Endothelial cell of umbilical vein (primary cell): Measurements from ENCODE around the gene NT5DC1. TPM values are rescaled to one million over a fixed set of nuclear protein-coding genes. Genes with fewer than 3 reads are reported as not detected.

Experiments
- BruUV-seq: library from RNA; stranded (reverse); fragments of 400-500 nt; replicated peaks from 2 replicates; lab custom pipeline; 2021; lab: Mats Ljungman, UMichigan
- CTCF ChIA-PET: fragments of 300-600, 350-600 bp; sonication (Branson Sonifier 250); formaldehyde crosslinking; loops from one replicate; lab custom pipeline; 2021; ENCODE audit warnings: antibody characterized with exemption, inconsistent platforms; lab: Charles Lee
- POLR2A ChIA-PET: fragments of 300-600, 350-600 bp; sonication (Branson Sonifier 250); formaldehyde crosslinking; loops from one replicate; lab custom pipeline; 2021; ENCODE audit warnings: antibody characterized with exemption, inconsistent platforms; lab: Charles Lee
- DNase-seq: peaks from one replicate; pipeline ENCODE4 v3.0.0-alpha.2; 2011; ENCODE audit warnings: low read depth, low spot score
- FAIRE-seq: peaks from 2 replicates; lab custom pipeline; 2011; peaks lifted over from hg19 to GRCh38; lab: Jason Lieb, UNC
- H2AFZ ChIP-seq: 2 replicates; pipeline ENCODE4 v1.6.0; 2012; ENCODE audit warnings: low read depth, low read length, control low read depth, inconsistent platforms
- H3K27ac ChIP-seq: 2 replicates; pipeline ENCODE4 v1.5.1; 2011; ENCODE audit warnings: low read depth, mild to moderate bottlenecking, control low read depth, low read length, moderate library complexity; ENCODE audit not compliant: insufficient read depth
- H3K27me3 ChIP-seq, 2 experiments: 2 replicates each; pipeline versions ENCODE4 v1.6.0 to v1.6.1; 2011; ENCODE audit warnings: low read length in 2 of 2, mixed read lengths in 1 of 2; ENCODE audit not compliant: control insufficient read depth in 2 of 2, insufficient read depth in 2 of 2
- H3K36me3 ChIP-seq, 2 experiments: 2 replicates in 1 of 2; 3 replicates in 1 of 2; pipeline ENCODE4 v1.5.1; 2011; ENCODE audit warnings: low read length in 2 of 2, mild to moderate bottlenecking in 1 of 2, moderate library complexity in 1 of 2; ENCODE audit not compliant: control insufficient read depth in 2 of 2, insufficient read depth in 2 of 2; ENCODE audit errors: extremely low read depth in 1 of 2
- H3K4me1 ChIP-seq: 3 replicates; pipeline ENCODE4 v1.5.1; 2011; ENCODE audit warnings: mild to moderate bottlenecking, low read length; ENCODE audit not compliant: control insufficient read depth, insufficient read depth; ENCODE audit errors: extremely low read depth
- H3K4me2 ChIP-seq: 2 replicates; pipeline ENCODE4 v1.6.1; 2011; ENCODE audit warnings: low read length, control low read depth, mixed read lengths; ENCODE audit not compliant: insufficient read depth
- H3K4me3 ChIP-seq, 3 experiments: fragments of 200-600 bp in 1 of 3; sonication (generic), shearing (Covaris generic) in 1 of 3; replicated peaks in 1 of 3; 2 replicates each; pipeline ENCODE4 v1.5.1; 2011 to 2016; ENCODE audit warnings: control low read depth in 3 of 3, low read length in 3 of 3, mild to moderate bottlenecking in 2 of 3, inconsistent platforms in 1 of 3, low read depth in 1 of 3, moderate library complexity in 1 of 3; ENCODE audit not compliant: insufficient read depth in 1 of 3
- H3K79me2 ChIP-seq: 2 replicates; pipeline ENCODE4 v1.6.0; 2012; ENCODE audit warnings: low read length, inconsistent platforms; ENCODE audit not compliant: control insufficient read depth, insufficient read depth
- H3K9ac ChIP-seq: replicated peaks from 2 replicates; pipeline ENCODE3; 2011; ENCODE audit warnings: low read length, control low read depth; ENCODE audit not compliant: insufficient read depth; ENCODE audit errors: extremely low read depth
- H3K9me1 ChIP-seq: replicated peaks from 3 replicates; pipeline ENCODE4 v1.6.0; 2011; ENCODE audit warnings: mild to moderate bottlenecking, low read length; ENCODE audit not compliant: control insufficient read depth, insufficient read depth; ENCODE audit errors: extremely low read depth
- H3K9me3 ChIP-seq: replicated peaks from 2 replicates; pipeline ENCODE4 v1.5.1; 2012; ENCODE audit warnings: low read length, inconsistent platforms; ENCODE audit not compliant: control insufficient read depth, insufficient read depth
- H4K20me1 ChIP-seq: replicated peaks from 2 replicates; pipeline ENCODE3; 2011; ENCODE audit warnings: mild to moderate bottlenecking, low read length; ENCODE audit not compliant: control insufficient read depth, insufficient read depth; ENCODE audit errors: extremely low read depth
- CTCF ChIP-seq, 2 donors: IDR thresholded peaks; 1 replicate in 1 of 2; 2 replicates in 1 of 2; pipeline ENCODE4 v1.5.1; 2011; ENCODE audit warnings: low read length in 2 of 2, mild to moderate bottlenecking in 2 of 2, moderate library complexity in 2 of 2, control low read depth in 1 of 2, inconsistent platforms in 1 of 2, low read depth in 1 of 2; ENCODE audit not compliant: insufficient read depth in 1 of 2; ENCODE audit errors: extremely low read depth in 1 of 2
- EZH2 ChIP-seq: IDR thresholded peaks from 2 replicates; pipeline ENCODE4 v1.6.1; 2012; ENCODE audit warnings: borderline replicate concordance, low read depth, mild to moderate bottlenecking, moderate library complexity, low read length, inconsistent platforms; ENCODE audit not compliant: severe bottlenecking
- FOS ChIP-seq: IDR thresholded peaks from 2 replicates; pipeline ENCODE4 v1.6.1; 2011; ENCODE audit warnings: mild to moderate bottlenecking, low read length, moderate library complexity, borderline replicate concordance; ENCODE audit not compliant: insufficient read depth
- GATA2 ChIP-seq: IDR thresholded peaks from 2 replicates; pipeline ENCODE4 v1.7.0; 2011; ENCODE audit warnings: low read depth, mild to moderate bottlenecking, moderate library complexity, mixed read lengths, low read length; ENCODE audit not compliant: insufficient read length, insufficient read depth
- JUN ChIP-seq: IDR thresholded peaks from 2 replicates; pipeline ENCODE4 v1.6.1; 2011; ENCODE audit warnings: borderline replicate concordance, low read depth; ENCODE audit not compliant: insufficient read length, insufficient read depth
- MAX ChIP-seq: IDR thresholded peaks from 2 replicates; pipeline ENCODE4 v1.6.1; 2011; ENCODE audit not compliant: insufficient read depth, insufficient read length
- MYC ChIP-seq: IDR thresholded peaks from one replicate; pipeline ENCODE4 v1.6.1; 2011; ENCODE audit warnings: mild to moderate bottlenecking, low read depth, low read length
- POLR2A ChIP-seq: IDR thresholded peaks from 2 replicates; pipeline ENCODE4 v1.6.1; 2012; ENCODE audit warnings: low read depth, mild to moderate bottlenecking, control low read depth, low read length
- POLR2AphosphoS5 ChIP-seq: IDR thresholded peaks from 2 replicates; pipeline ENCODE4 v1.6.1; 2012; ENCODE audit warnings: low read depth, mild to moderate bottlenecking, control low read depth, low read length, moderate library complexity; ENCODE audit not compliant: insufficient read depth
- dilution Hi-C: fragments of 300-500 bp; cut with MboI; formaldehyde crosslinking; loops from one replicate; pipeline ENCODE4 v1.15.0; 2019; ENCODE audit warnings: low sequenced_read_pairs; ENCODE audit not compliant: extremely low pct_ligation_motif_present
- intact Hi-C: fragments of 100-400 bp; cut with micrococcal nuclease; formaldehyde crosslinking; loops from one replicate; pipeline ENCODE4 v1.10.0; 2022
- polyA plus RNA-seq, 4 experiments: library from polyadenylated mRNA; depleted of rRNA in 3 of 4; stranded (reverse) in 3 of 4; unstranded in 1 of 4; fragments of >200 nt; gene quantifications; 2 replicates each; pipeline versions ENCODE4 v1.2.1 to v1.2.3, GENCODE V29; 2011 to 2012; ENCODE audit warnings: missing spikeins in 1 of 4
- total RNA-seq: library from RNA; stranded (reverse); gene quantifications from 2 replicates; pipeline ENCODE4 v1.2.3, GENCODE V29; 2021

Gene NT5DC1
- total and polyA plus RNA-seq, 2 donors (not counting 3 experiments of a cell fraction or from before 2014, with no cell fraction given), result 11.3 to 24.3 TPM

DNA sequence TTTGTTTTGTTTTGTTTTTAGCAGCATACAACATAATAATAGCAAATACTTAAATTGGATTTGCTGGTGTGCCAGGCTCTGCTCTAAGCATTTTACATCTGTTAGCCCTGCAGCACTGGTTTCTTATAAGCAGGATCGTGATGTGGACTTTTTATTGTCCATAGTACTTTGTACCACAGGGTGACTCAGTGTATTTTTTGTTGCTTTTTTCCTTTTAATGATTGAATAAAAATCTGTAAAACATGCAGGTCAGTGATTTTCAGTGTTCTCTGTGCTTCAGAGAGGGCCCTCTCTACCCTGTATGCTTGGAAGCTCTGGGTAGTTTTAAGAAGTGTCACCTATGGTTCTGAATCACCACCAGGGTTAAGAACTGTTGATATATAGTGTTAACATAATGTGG, 4.0 kb downstream of the NT5DC1 start:
- CTCF ChIA-PET, result no interaction called here
- H3K9me3 ChIP-seq, result no peaks in the 10 kb centered on the region
- no peaks in the 10 kb centered on the region for H4K20me1 ChIP-seq
- BruUV-seq, result no TSS peak
- no peaks in the 10 kb centered on the region for H3K9me1 ChIP-seq
- H3K27me3 ChIP-seq, result no peaks in the 10 kb centered on the region
- no peak overlapping the region for H3K9ac ChIP-seq
- TF ChIP-seq GATA2 (no peak), MYC (no peak), FOS (no peak), EZH2 (no peak), MAX (no peak), POLR2AphosphoS5 (no peak)
- H3K27ac ChIP-seq, result no peak overlapping the region
- H3K4me2 ChIP-seq, result no peak overlapping the region
- POLR2A ChIA-PET, result no interaction called here
- FAIRE-seq (no peak), DNase-seq (no peak)
- H3K4me1 ChIP-seq, result peaks cover 14% of the 10 kb centered on the region
- H3K36me3 ChIP-seq, result peaks cover 0 to 2% of the 10 kb centered on the region in 2 experiments
- intact Hi-C loops, result no loop called here
- dilution Hi-C loops, result no loop called here
- no peak overlapping the region for H2AFZ ChIP-seq
- H3K79me2 ChIP-seq, result no peaks in the 10 kb centered on the region
- H3K4me3 ChIP-seq, result no peak overlapping the region

- Histone ChIP-seq H3K27ac (no peak overlapping the region), H3K36me3 (peaks cover 2% of the 10 kb centered on the region in 2 experiments), H2AFZ (no peak overlapping the region), H3K9me1 (no peaks in the 10 kb centered on the region), H3K27me3 (no peaks in the 10 kb centered on the region), H3K4me1 (peaks cover 14% of the 10 kb centered on the region), H3K4me3 (no peak overlapping the region), H3K9me3 (no peaks in the 10 kb centered on the region), H3K4me2 (no peak overlapping the region), H4K20me1 (no peaks in the 10 kb centered on the region), H3K9ac (no peak overlapping the region), H3K79me2 (no peaks in the 10 kb centered on the region)
- POLR2A ChIA-PET, result no interaction called here
- intact Hi-C loops (no loop called here), dilution Hi-C loops (no loop called here)
- DNase-seq, result no peak
- no TSS peak for BruUV-seq
- CTCF ChIA-PET, result no interaction called here
- TF ChIP-seq JUN (no peak), POLR2A (no peak), GATA2 (no peak), EZH2 (no peak), CTCF (IDR thresholded peaks at IDR 0.05; ENCODE audit: extremely low read depth in 1 of 2, insufficient read depth in 1 of 2, low read depth in 1 of 2, low read length in 2 of 2) (no peak), MAX (no peak), MYC (no peak), FOS (no peak), POLR2AphosphoS5 (no peak)
- FAIRE-seq, result no peak
These were observed 4.6 kb downstream of the NT5DC1 start for GRCh38 chr6:116105247-116105646.
